ENCODE data around the gene DUS1L. TPM values are rescaled to one million over a fixed set of nuclear protein-coding genes. Genes with fewer than 3 reads are reported as not detected.

DUS1L gene
- polyA plus RNA-seq, 1 donor (not counting 4 experiments of a cell fraction or from before 2014, with no cell fraction given), result 49.1 TPM

- Histone ChIP-seq H3K27me3 (ENCODE audit: control insufficient read depth, extremely low read depth, insufficient read depth, low read length) (no peaks in the 10 kb centered on the region), H3K9me3 (ENCODE audit: control insufficient read depth, low read depth, low read length) (no peaks in the 10 kb centered on the region), H3K9me1 (ENCODE audit: control insufficient read depth, extremely low read depth, insufficient read depth, low read length) (no peaks in the 10 kb centered on the region), H3K36me3 (ENCODE audit: control insufficient read depth in 2 of 2, extremely low read depth in 1 of 2, insufficient read depth in 2 of 2, low read length in 2 of 2) (peaks cover 29% of the 10 kb centered on the region in 2 experiments), H3K4me1 (ENCODE audit: control insufficient read depth, extremely low read depth, insufficient read depth, low read length) (peaks cover 26% of the 10 kb centered on the region), H3K4me3 (ENCODE audit: control insufficient read depth in 2 of 3, extremely low read depth in 1 of 3, insufficient read depth in 2 of 3, low read depth in 1 of 3, low read length in 3 of 3) (peak overlapping the region in 1 of 3 experiments; percentile 76), H2AFZ (ENCODE audit: control insufficient read depth, low read length) (no peak overlapping the region), H3K9ac (ENCODE audit: control insufficient read depth, extremely low read depth, insufficient read depth, low read length) (no peak overlapping the region), H4K20me1 (ENCODE audit: control insufficient read depth, extremely low read depth, insufficient read depth, low read length) (peaks cover 35% of the 10 kb centered on the region), H3K27ac (ENCODE audit: control insufficient read depth, insufficient read depth, low read length) (no peak overlapping the region), H3K4me2 (ENCODE audit: control insufficient read depth, extremely low read depth, insufficient read depth, low read depth, low read length) (no peak overlapping the region), H3K79me2 (ENCODE audit: control insufficient read depth, insufficient read depth, low read length) (peaks cover 62% of the 10 kb centered on the region)
- no peak for DNase-seq (ENCODE audit: low read depth, low spot score)
- no peak for FAIRE-seq
- dilution Hi-C loops (cut with MboI; ENCODE audit: extremely low pct_ligation_motif_present, low sequenced_read_pairs), result no loop called here
- TF ChIP-seq EZH2 (IDR thresholded peaks at IDR 0.05; ENCODE audit: low read length), result no peak
- TF ChIP-seq, protein P1, sequence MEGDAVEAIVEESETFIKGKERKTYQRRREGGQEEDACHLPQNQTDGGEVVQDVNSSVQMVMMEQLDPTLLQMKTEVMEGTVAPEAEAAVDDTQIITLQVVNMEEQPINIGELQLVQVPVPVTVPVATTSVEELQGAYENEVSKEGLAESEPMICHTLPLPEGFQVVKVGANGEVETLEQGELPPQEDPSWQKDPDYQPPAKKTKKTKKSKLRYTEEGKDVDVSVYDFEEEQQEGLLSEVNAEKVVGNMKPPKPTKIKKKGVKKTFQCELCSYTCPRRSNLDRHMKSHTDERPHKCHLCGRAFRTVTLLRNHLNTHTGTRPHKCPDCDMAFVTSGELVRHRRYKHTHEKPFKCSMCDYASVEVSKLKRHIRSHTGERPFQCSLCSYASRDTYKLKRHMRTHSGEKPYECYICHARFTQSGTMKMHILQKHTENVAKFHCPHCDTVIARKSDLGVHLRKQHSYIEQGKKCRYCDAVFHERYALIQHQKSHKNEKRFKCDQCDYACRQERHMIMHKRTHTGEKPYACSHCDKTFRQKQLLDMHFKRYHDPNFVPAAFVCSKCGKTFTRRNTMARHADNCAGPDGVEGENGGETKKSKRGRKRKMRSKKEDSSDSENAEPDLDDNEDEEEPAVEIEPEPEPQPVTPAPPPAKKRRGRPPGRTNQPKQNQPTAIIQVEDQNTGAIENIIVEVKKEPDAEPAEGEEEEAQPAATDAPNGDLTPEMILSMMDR (optimal IDR thresholded peaks at IDR 0.05 in 1 of 3, IDR thresholded peaks at IDR 0.05 in 1 of 3, conservative IDR thresholded peaks at IDR 0.05 in 1 of 3; ENCODE audit: extremely low read depth in 1 of 3, insufficient read depth in 2 of 3, low read length in 3 of 3), result no peak
These were observed 29.6 kb upstream of the DUS1L start for GRCh38 chr17:82094931-82095776.

DNA sequence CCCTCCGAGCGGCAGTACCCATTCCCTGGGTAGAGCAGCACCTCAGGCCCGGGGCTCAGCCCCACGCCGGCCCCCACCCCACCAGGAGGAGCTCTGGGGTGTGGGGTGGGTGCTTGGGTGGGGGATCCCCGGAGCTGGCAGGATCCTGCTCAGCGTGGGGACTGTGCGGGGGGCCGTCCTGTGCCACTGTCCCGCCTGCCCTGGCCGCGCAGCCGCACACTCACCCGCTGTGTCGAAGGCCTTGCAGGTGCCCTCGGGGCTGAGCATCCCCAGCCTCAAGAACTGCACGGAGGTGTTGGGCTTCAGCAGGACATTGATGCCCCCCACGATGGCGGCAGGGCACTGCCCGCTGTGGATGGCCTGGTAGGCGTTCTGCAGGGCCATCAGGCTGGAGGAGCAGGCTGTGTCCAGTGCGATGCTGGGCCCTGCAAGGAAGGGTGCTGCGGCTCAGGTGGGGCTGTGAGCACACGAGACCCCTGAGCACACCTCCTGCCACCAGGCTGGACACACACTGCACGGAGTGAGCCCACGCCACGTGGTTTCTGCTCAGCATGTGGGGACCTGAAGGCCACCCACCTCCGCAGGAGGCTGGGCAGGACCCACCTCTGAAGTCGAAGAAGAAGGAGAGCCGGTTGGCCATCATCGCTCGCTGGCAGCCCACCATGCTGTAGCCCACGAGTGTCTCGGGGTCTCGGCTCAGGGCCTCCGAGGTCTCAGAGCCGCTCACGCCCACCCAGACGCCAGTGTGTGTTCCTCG is 27.6 kb upstream of the DUS1L start:
- no peak overlapping the region for H3K27ac ChIP-seq (ENCODE audit: control insufficient read depth, insufficient read depth, low read length)
- DNase-seq (ENCODE audit: low read depth, low spot score) (no peak), FAIRE-seq (no peak)
- H3K9ac ChIP-seq (ENCODE audit: control insufficient read depth, extremely low read depth, insufficient read depth, low read length), result no peak overlapping the region
- H3K9me3 ChIP-seq (ENCODE audit: control insufficient read depth, low read depth, low read length), result no peaks in the 10 kb centered on the region
- no peaks in the 10 kb centered on the region for H3K27me3 ChIP-seq (ENCODE audit: control insufficient read depth, extremely low read depth, insufficient read depth, low read length)
- H3K36me3 ChIP-seq (ENCODE audit: control insufficient read depth in 2 of 2, extremely low read depth in 1 of 2, insufficient read depth in 2 of 2, low read length in 2 of 2), result peaks cover 46 to 47% of the 10 kb centered on the region in 2 experiments
- H3K4me3 ChIP-seq (ENCODE audit: control insufficient read depth in 2 of 3, extremely low read depth in 1 of 3, insufficient read depth in 2 of 3, low read depth in 1 of 3, low read length in 3 of 3), result no peak overlapping the region
- TF ChIP-seq, protein P1 (optimal IDR thresholded peaks at IDR 0.05 in 1 of 3, IDR thresholded peaks at IDR 0.05 in 1 of 3, conservative IDR thresholded peaks at IDR 0.05 in 1 of 3; ENCODE audit: extremely low read depth in 1 of 3, insufficient read depth in 2 of 3, low read length in 3 of 3), result no peak
- no peak for TF ChIP-seq EZH2 (IDR thresholded peaks at IDR 0.05; ENCODE audit: low read length)
- H3K4me2 ChIP-seq (ENCODE audit: control insufficient read depth, extremely low read depth, insufficient read depth, low read depth, low read length), result no peak overlapping the region
- H3K79me2 ChIP-seq (ENCODE audit: control insufficient read depth, insufficient read depth, low read length), result peaks cover 76% of the 10 kb centered on the region
- peaks cover 43% of the 10 kb centered on the region for H4K20me1 ChIP-seq (ENCODE audit: control insufficient read depth, extremely low read depth, insufficient read depth, low read length)
- H2AFZ ChIP-seq (ENCODE audit: control insufficient read depth, low read length), result no peak overlapping the region
- H3K4me1 ChIP-seq (ENCODE audit: control insufficient read depth, extremely low read depth, insufficient read depth, low read length), result peaks cover 16% of the 10 kb centered on the region
- dilution Hi-C loops (cut with MboI; ENCODE audit: extremely low pct_ligation_motif_present, low sequenced_read_pairs), result no loop called here
- H3K9me1 ChIP-seq (ENCODE audit: control insufficient read depth, extremely low read depth, insufficient read depth, low read length), result no peaks in the 10 kb centered on the region

All from keratinocyte (primary cell).